Calu3 (cell line): ENCODE data around the gene DCHS1. TPM values are rescaled to one million over a fixed set of nuclear protein-coding genes. Genes with fewer than 3 reads are reported as not detected.

Source experiments
- BruUV-seq: library from RNA; stranded (reverse); fragments of 400-500 nt; replicated peaks from 2 replicates; lab custom pipeline; 2021; lab: Mats Ljungman, UMichigan
- CTCF ChIA-PET: fragments of 300-600 bp; sonication (Branson Sonifier 250); formaldehyde crosslinking; loops from one replicate; lab custom pipeline; 2022; ENCODE audit warnings: antibody characterized with exemption; lab: Charles Lee
- DNase-seq: peaks from one replicate; pipeline ENCODE4 v3.0.0; 2022
- H3K27ac Mint-ChIP-seq: one replicate; pipeline ENCODE4 v1.8.0; 2022; ENCODE audit warnings: mixed read lengths; ENCODE audit not compliant: unreplicated experiment
- H3K27me3 Mint-ChIP-seq: one replicate; pipeline ENCODE4 v1.8.0; 2022; ENCODE audit warnings: mixed read lengths; ENCODE audit not compliant: unreplicated experiment
- H3K36me3 Mint-ChIP-seq: one replicate; pipeline ENCODE4 v1.8.0; 2022; ENCODE audit warnings: mild to moderate bottlenecking, moderate library complexity, mixed read lengths; ENCODE audit not compliant: insufficient read depth, unreplicated experiment
- H3K4me1 Mint-ChIP-seq: one replicate; pipeline ENCODE4 v1.8.0; 2022; ENCODE audit warnings: mild to moderate bottlenecking, low read depth, mixed read lengths; ENCODE audit not compliant: unreplicated experiment
- H3K4me3 Mint-ChIP-seq: one replicate; pipeline ENCODE4 v1.8.0; 2022; ENCODE audit warnings: mild to moderate bottlenecking, low read depth, moderate library complexity, mixed read lengths; ENCODE audit not compliant: unreplicated experiment
- H3K9me3 Mint-ChIP-seq: one replicate; pipeline ENCODE4 v1.8.0; 2022; ENCODE audit warnings: low read depth, mixed read lengths; ENCODE audit not compliant: unreplicated experiment
- intact Hi-C: fragments of 100-400 bp; cut with micrococcal nuclease; formaldehyde crosslinking; loops from one replicate; pipeline ENCODE4 v1.10.0; 2022; ENCODE audit not compliant: unreplicated experiment
- total RNA-seq: library from RNA; stranded (reverse); gene quantifications from 2 replicates; pipeline ENCODE4 v1.2.3, GENCODE V29; 2022
- TF ChIP-seq, protein P1 (sequence below): fragments of 200-600 bp; IDR thresholded peaks from one replicate; pipeline ENCODE4 v1.8.0; 2022; ENCODE audit warnings: antibody characterized with exemption; ENCODE audit not compliant: unreplicated experiment

The DCHS1 gene
- total RNA-seq, 1 experiment from 2014 or later: 0.02 TPM

DNA sequence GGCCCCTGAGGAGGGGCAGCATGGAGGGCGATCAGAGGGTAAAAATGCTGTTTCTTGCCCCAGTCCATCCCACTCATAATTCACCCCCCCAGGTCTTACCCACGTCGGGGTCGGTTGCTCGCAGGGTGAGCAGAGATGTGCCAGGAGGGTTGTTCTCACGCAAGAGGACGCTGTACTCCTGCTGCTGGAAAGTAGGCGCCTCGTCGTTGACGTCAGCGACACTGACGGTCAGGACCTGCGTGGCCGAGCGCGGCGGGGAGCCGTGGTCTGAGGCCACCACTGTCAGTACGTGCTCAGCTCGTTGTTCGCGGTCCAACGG, 26.1 kb downstream of the DCHS1 start:
- no peaks in the 10 kb centered on the region for H3K4me1 Mint-ChIP-seq
- no peak for DNase-seq
- H3K4me3 Mint-ChIP-seq: no peak overlapping the region
- no peak overlapping the region for H3K27ac Mint-ChIP-seq
- peaks cover 5% of the 10 kb centered on the region for H3K36me3 Mint-ChIP-seq
- intact Hi-C loops: no loop called here
- H3K9me3 Mint-ChIP-seq: no peaks in the 10 kb centered on the region
- TF ChIP-seq, protein P1, sequence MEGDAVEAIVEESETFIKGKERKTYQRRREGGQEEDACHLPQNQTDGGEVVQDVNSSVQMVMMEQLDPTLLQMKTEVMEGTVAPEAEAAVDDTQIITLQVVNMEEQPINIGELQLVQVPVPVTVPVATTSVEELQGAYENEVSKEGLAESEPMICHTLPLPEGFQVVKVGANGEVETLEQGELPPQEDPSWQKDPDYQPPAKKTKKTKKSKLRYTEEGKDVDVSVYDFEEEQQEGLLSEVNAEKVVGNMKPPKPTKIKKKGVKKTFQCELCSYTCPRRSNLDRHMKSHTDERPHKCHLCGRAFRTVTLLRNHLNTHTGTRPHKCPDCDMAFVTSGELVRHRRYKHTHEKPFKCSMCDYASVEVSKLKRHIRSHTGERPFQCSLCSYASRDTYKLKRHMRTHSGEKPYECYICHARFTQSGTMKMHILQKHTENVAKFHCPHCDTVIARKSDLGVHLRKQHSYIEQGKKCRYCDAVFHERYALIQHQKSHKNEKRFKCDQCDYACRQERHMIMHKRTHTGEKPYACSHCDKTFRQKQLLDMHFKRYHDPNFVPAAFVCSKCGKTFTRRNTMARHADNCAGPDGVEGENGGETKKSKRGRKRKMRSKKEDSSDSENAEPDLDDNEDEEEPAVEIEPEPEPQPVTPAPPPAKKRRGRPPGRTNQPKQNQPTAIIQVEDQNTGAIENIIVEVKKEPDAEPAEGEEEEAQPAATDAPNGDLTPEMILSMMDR: no peak
- peaks cover 44% of the 10 kb centered on the region for H3K27me3 Mint-ChIP-seq
- BruUV-seq: no TSS peak
- CTCF ChIA-PET: no interaction called here

DNA sequence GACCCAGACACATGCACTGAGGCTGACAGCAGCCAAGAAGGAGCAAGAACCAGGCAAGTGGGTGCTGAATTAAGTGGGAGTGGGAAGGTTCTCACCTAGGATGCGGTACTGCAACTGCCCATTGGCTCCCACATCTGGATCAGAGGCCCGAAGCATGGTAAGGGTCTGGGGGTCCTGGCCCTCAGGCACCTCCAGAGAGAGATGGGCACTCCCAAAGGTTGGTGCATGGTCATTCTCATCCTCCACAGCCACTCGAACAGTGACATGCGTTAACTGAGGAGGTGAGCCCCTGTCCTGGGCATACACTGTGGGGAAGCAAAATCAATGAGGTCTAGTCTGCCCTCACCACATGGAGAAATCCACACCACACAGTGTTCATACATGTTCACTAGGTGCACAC, 27.1 kb downstream of the DCHS1 start:
- H3K27me3 Mint-ChIP-seq: peaks cover 52% of the 10 kb centered on the region
- no TSS peak for BruUV-seq
- no peak overlapping the region for H3K4me3 Mint-ChIP-seq
- CTCF ChIA-PET: no interaction called here
- no peak for DNase-seq
- H3K4me1 Mint-ChIP-seq: no peaks in the 10 kb centered on the region
- TF ChIP-seq, protein P1: no peak
- intact Hi-C loops: no loop called here
- H3K36me3 Mint-ChIP-seq: peaks cover 5% of the 10 kb centered on the region
- H3K27ac Mint-ChIP-seq: no peak overlapping the region
- H3K9me3 Mint-ChIP-seq: no peaks in the 10 kb centered on the region

DNA sequence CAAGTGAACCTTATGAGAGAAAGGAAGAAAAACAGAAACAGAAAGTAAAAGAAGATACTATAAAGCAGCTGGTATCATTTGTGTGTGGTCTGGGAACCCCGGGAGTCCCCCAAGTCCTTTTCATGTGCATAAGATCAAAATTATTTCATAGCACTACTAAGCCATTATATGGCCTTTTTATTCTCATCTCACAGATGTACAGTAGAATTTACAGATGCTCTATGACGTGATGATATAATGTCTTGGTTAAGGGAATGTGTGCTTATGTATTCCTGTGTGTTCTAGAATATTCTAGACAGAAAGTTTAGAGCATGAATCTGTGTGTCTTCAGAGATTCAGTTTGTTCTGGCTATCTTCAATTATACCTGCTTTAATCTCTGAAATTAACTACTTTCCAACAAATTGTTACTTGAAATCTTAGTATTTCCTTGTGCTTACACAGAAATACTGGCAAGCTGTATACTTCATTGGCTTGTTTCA, 27.8 kb downstream of the DCHS1 start:
- intact Hi-C loops: no loop called here
- TF ChIP-seq, protein P1: no peak
- peaks cover 52% of the 10 kb centered on the region for H3K27me3 Mint-ChIP-seq
- H3K27ac Mint-ChIP-seq: no peak overlapping the region
- H3K9me3 Mint-ChIP-seq: no peaks in the 10 kb centered on the region
- no peak overlapping the region for H3K4me3 Mint-ChIP-seq
- H3K36me3 Mint-ChIP-seq: peaks cover 5% of the 10 kb centered on the region
- DNase-seq: no peak
- CTCF ChIA-PET: interaction anchor here (0.6 kb wide), 1 partner anchor 21 kb away, joined by 3 read pairs; no protein-coding TSS in a partner anchor
- H3K4me1 Mint-ChIP-seq: no peaks in the 10 kb centered on the region
- no TSS peak for BruUV-seq

DNA sequence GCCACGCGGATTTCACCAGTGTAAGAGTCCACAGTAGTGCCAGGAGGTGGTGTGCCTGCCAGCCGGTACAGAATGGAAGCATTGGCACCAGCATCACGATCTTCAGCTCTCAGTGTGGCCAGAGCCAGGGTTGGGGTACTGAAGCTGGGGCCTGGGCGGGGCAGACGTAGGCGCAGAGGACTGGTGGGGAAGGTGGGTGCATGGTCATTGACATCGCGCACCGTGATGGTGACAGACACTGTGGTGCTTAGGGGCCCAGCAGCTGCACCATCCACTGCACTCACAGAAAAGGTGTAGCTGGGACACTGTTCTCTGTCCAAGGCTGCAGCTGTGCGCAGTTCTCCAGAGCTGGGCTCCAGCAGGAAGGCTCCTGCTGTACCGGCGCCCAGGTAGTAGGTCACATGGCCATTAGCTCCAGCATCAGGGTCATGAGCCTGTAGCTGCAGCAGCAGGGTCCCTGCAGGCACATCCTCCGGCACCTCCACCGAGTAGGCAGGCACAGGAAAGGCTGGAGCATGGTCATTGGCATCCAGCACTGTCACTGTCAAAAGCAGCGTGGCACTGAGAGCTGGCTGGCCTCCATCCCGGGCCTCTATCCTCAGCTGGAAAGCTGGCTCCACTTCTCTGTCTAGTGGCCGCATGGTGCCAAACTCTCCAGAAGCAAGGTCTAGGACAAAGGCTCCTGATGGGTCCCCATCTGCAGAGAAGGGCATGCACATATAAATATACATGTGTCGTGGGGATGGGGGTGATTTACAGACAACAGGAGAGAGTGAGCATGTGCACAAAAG, 28.4 kb downstream of the DCHS1 start:
- Mint-ChIP-seq H3K9me3 (no peaks in the 10 kb centered on the region), H3K4me3 (no peak overlapping the region), H3K27ac (no peak overlapping the region), H3K4me1 (no peaks in the 10 kb centered on the region), H3K36me3 (peaks cover 5% of the 10 kb centered on the region), H3K27me3 (peaks cover 52% of the 10 kb centered on the region)
- DNase-seq: no peak
- no TSS peak for BruUV-seq
- CTCF ChIA-PET: interaction anchor here (0.6 kb wide), 2 partner anchors 20 to 45 kb away, joined by 3 read pairs; no protein-coding TSS in a partner anchor
- TF ChIP-seq, protein P1: no peak
- intact Hi-C loops: no loop called here
